ENCODE measurements around the gene POLD4.

DNA sequence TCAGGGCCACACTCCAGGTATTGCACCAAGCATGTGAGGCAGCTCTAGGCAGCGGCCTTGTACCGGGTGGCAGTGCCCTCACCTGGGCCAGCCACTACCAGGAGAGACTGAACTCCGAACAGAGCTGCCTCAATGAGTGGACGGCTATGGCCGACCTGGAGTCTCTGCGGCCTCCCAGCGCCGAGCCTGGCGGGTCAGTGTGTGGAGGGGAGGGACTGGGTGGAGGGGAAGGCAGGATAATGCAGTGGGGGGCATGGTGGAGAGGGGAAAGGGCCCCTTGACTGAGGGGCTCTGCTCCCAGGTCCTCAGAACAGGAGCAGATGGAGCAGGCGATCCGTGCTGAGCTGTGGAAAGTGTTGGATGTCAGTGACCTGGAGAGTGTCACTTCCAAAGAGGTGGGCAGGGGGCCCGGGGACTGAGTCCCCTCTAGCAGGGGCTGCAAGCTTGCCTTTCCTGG is 45.8 kb downstream of the POLD4 start:
- TF ChIP-seq POLR2A (IDR thresholded peaks at IDR 0.05) (no peak), POLR2AphosphoS5 (IDR thresholded peaks at IDR 0.05) (no peak), EP300 (IDR thresholded peaks at IDR 0.05) (no peak)
- TF ChIP-seq, protein P1, sequence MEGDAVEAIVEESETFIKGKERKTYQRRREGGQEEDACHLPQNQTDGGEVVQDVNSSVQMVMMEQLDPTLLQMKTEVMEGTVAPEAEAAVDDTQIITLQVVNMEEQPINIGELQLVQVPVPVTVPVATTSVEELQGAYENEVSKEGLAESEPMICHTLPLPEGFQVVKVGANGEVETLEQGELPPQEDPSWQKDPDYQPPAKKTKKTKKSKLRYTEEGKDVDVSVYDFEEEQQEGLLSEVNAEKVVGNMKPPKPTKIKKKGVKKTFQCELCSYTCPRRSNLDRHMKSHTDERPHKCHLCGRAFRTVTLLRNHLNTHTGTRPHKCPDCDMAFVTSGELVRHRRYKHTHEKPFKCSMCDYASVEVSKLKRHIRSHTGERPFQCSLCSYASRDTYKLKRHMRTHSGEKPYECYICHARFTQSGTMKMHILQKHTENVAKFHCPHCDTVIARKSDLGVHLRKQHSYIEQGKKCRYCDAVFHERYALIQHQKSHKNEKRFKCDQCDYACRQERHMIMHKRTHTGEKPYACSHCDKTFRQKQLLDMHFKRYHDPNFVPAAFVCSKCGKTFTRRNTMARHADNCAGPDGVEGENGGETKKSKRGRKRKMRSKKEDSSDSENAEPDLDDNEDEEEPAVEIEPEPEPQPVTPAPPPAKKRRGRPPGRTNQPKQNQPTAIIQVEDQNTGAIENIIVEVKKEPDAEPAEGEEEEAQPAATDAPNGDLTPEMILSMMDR (IDR thresholded peaks at IDR 0.05), result no peak
